ENCODE data around the gene SGSM2. TPM values are rescaled to one million over a fixed set of nuclear protein-coding genes. Genes with fewer than 3 reads are reported as not detected.

The SGSM2 gene
- total and polyA plus RNA-seq, 2 experiments from 2014 or later = 13.7 to 52.4 TPM

DNA sequence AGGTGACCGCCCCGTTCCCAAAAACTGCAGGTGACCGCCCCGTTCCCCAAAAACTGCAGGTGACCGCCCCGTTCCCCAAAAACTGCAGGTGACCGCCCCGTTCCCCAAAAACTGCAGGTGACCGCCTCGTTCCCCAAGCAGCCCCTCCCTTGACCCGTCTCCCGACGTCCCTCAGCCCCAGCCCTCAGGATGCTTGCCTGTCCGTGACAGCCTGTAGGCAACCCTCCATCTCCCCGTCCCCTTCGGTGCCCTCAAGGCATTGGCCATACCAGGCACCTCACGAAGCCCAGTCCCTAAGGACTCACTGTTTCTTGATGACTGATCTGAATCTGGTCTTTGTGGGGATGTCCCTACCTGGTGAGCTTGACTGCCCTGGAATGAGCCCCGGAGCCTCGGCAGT, 25.1 kb downstream of the SGSM2 start:
- Histone ChIP-seq H3K9me2 (ENCODE audit: insufficient read depth) (no peaks in the 10 kb centered on the region), H3F3A (replicated peaks; ENCODE audit: low read depth) (no peaks in the 10 kb centered on the region), H3K4me2 (no peak overlapping the region), H3K27ac (ENCODE audit: low read depth) (no peak overlapping the region), H3K79me2 (replicated peaks; ENCODE audit: insufficient read depth) (no peaks in the 10 kb centered on the region), H3K4me1 (ENCODE audit: insufficient read depth) (no peaks in the 10 kb centered on the region), H3K36me3 (ENCODE audit: insufficient read depth) (no peaks in the 10 kb centered on the region), H3K27me3 (ENCODE audit: insufficient read depth) (no peaks in the 10 kb centered on the region), H4K20me1 (replicated peaks; ENCODE audit: insufficient read depth) (no peaks in the 10 kb centered on the region), H2AFZ (no peak overlapping the region), H3K4me3 (no peak overlapping the region)
- peaks cover 11% of the 10 kb centered on the region for H3K27me3 Mint-ChIP-seq (ENCODE audit: insufficient read depth, low read depth, poor library complexity)
- no peaks in the 10 kb centered on the region for H3K9me3 Mint-ChIP-seq
- no peak for DNase-seq (ENCODE audit: low spot score)
- H3K27ac Mint-ChIP-seq = peak overlapping the region; percentile 53; the same call in 1 of the 2 replicates
- H3K36me3 Mint-ChIP-seq (ENCODE audit: low read depth) = peaks cover 3% of the 10 kb centered on the region; the same call in 1 of the 3 replicates
- no peak for TF ChIP-seq CREB1 (CRISPR knock-in tag; IDR thresholded peaks at IDR 0.05; ENCODE audit: low read depth)
- no peak for TF ChIP-seq EZH2phosphoT487 (IDR thresholded peaks at IDR 0.05; ENCODE audit: unreplicated experiment)
- TF ChIP-seq CTCF (conservative IDR thresholded peaks at IDR 0.05; ENCODE audit: low read depth in 2 of 2) = no peak
- no peak for TF ChIP-seq NANOG (IDR thresholded peaks at IDR 0.05; ENCODE audit: borderline replicate concordance)
- TF ChIP-seq ZNF331 (CRISPR knock-in tag; IDR thresholded peaks at IDR 0.05; ENCODE audit: low read depth) = no peak
- no peak for TF ChIP-seq POLR2AphosphoS5 (IDR thresholded peaks at IDR 0.05; ENCODE audit: low read depth)
- no peak for TF ChIP-seq ZNF114 (CRISPR knock-in tag; IDR thresholded peaks at IDR 0.05)
- TF ChIP-seq STAT1 (IDR thresholded peaks at IDR 0.05; ENCODE audit: unreplicated experiment) = no peak
- H3K4me3 Mint-ChIP-seq = no peak overlapping the region
- no peak for ATAC-seq
- H3K4me1 Mint-ChIP-seq = peaks cover 6% of the 10 kb centered on the region

DNA sequence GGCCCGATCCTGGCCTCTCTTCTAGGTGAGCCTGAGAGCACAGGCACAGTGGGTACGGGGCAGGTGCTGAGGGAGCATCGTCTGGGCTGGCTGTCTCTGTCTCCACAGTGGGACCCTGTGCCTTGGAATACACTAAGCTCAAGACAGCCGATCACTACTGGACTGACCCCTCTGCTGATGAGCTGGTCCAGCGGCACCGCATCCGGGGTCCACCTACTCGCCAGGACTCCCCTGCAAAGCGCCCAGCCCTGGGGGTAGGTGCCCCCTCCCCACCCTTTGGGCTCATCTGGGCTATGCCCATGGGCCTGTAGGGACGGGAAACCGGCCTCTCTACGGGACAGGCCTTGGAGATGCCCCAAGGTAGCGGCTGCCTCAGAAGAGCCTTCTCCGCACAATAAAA, 25.6 kb downstream of the SGSM2 start:
- H3K27ac Mint-ChIP-seq = no peak overlapping the region
- TF ChIP-seq, protein P1, sequence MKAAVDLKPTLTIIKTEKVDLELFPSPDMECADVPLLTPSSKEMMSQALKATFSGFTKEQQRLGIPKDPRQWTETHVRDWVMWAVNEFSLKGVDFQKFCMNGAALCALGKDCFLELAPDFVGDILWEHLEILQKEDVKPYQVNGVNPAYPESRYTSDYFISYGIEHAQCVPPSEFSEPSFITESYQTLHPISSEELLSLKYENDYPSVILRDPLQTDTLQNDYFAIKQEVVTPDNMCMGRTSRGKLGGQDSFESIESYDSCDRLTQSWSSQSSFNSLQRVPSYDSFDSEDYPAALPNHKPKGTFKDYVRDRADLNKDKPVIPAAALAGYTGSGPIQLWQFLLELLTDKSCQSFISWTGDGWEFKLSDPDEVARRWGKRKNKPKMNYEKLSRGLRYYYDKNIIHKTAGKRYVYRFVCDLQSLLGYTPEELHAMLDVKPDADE (IDR thresholded peaks at IDR 0.05) = no peak
- TF ChIP-seq CTCF (conservative IDR thresholded peaks at IDR 0.05; ENCODE audit: low read depth in 2 of 2) = no peak
- TF ChIP-seq EZH2 (IDR thresholded peaks at IDR 0.05; ENCODE audit: low read depth, unreplicated experiment) = no peak
- TF ChIP-seq, protein P2, sequence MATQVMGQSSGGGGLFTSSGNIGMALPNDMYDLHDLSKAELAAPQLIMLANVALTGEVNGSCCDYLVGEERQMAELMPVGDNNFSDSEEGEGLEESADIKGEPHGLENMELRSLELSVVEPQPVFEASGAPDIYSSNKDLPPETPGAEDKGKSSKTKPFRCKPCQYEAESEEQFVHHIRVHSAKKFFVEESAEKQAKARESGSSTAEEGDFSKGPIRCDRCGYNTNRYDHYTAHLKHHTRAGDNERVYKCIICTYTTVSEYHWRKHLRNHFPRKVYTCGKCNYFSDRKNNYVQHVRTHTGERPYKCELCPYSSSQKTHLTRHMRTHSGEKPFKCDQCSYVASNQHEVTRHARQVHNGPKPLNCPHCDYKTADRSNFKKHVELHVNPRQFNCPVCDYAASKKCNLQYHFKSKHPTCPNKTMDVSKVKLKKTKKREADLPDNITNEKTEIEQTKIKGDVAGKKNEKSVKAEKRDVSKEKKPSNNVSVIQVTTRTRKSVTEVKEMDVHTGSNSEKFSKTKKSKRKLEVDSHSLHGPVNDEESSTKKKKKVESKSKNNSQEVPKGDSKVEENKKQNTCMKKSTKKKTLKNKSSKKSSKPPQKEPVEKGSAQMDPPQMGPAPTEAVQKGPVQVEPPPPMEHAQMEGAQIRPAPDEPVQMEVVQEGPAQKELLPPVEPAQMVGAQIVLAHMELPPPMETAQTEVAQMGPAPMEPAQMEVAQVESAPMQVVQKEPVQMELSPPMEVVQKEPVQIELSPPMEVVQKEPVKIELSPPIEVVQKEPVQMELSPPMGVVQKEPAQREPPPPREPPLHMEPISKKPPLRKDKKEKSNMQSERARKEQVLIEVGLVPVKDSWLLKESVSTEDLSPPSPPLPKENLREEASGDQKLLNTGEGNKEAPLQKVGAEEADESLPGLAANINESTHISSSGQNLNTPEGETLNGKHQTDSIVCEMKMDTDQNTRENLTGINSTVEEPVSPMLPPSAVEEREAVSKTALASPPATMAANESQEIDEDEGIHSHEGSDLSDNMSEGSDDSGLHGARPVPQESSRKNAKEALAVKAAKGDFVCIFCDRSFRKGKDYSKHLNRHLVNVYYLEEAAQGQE (IDR thresholded peaks at IDR 0.05; ENCODE audit: unreplicated experiment) = no peak
- no peak for TF ChIP-seq JUNB (IDR thresholded peaks at IDR 0.05; ENCODE audit: unreplicated experiment)
- no peak for TF ChIP-seq ZNF114 (CRISPR knock-in tag; IDR thresholded peaks at IDR 0.05)
- no peak for TF ChIP-seq STAT1 (IDR thresholded peaks at IDR 0.05; ENCODE audit: unreplicated experiment)
- TF ChIP-seq ZNF331 (CRISPR knock-in tag; IDR thresholded peaks at IDR 0.05; ENCODE audit: low read depth) = no peak

More for the DNA sequence above, 25.6 kb downstream of the SGSM2 start:
- H3F3A ChIP-seq (replicated peaks; ENCODE audit: low read depth) = no peaks in the 10 kb centered on the region
- no peaks in the 10 kb centered on the region for H3K36me3 ChIP-seq (ENCODE audit: insufficient read depth)
- no peaks in the 10 kb centered on the region for H3K79me2 ChIP-seq (replicated peaks; ENCODE audit: insufficient read depth)
- H3K27ac ChIP-seq (ENCODE audit: low read depth) = no peak overlapping the region
- DNase-seq (ENCODE audit: low spot score) = no peak
- H3K4me1 Mint-ChIP-seq = peaks cover 6% of the 10 kb centered on the region
- H3K4me3 Mint-ChIP-seq = no peak overlapping the region
- H3K9me3 Mint-ChIP-seq = no peaks in the 10 kb centered on the region
- H2AFZ ChIP-seq = no peak overlapping the region
- H3K36me3 Mint-ChIP-seq (ENCODE audit: low read depth) = no peaks in the 10 kb centered on the region
- no peaks in the 10 kb centered on the region for H3K27me3 ChIP-seq (ENCODE audit: insufficient read depth)
- no peak overlapping the region for H3K4me2 ChIP-seq
- no peaks in the 10 kb centered on the region for H4K20me1 ChIP-seq (replicated peaks; ENCODE audit: insufficient read depth)
- H3K27me3 Mint-ChIP-seq (ENCODE audit: insufficient read depth, low read depth, poor library complexity) = peaks cover 12% of the 10 kb centered on the region
- no peak overlapping the region for H3K4me3 ChIP-seq
- no peaks in the 10 kb centered on the region for H3K9me2 ChIP-seq (ENCODE audit: insufficient read depth)
- no peaks in the 10 kb centered on the region for H3K4me1 ChIP-seq (ENCODE audit: insufficient read depth)
- no peak for ATAC-seq
